NCI-H748 treated with DMSO at 0.1 percent for 48 hours (cell line): ENCODE data around the gene ZNF683.
"Not testable (repeated sequence)": the region's sequence is repeated elsewhere in the genome, so short reads cannot be mapped to it uniquely, and the experiment has no call there.

Source experiments
- DNase-seq: peaks from one replicate; lab custom pipeline; 2025; lab: John Stamatoyannopoulos, UW

Gene ZNF683

GRCh38 chr1:26385063-26385462, 12.5 kb upstream of the ZNF683 start:
- DNase-seq: not testable (repeated sequence)

- DNase-seq: no peak
Observed at GRCh38 chr1:26384076-26384475, 11.5 kb upstream of the ZNF683 start.

- no peak for DNase-seq
Observed at GRCh38 chr1:26378879-26379251, 6.3 kb upstream of the ZNF683 start.

GRCh38 chr1:26378088-26378878, 5.7 kb upstream of the ZNF683 start:
- DNase-seq: no peak

GRCh38 chr1:26376050-26376449, 3.5 kb upstream of the ZNF683 start:
- no peak for DNase-seq

- DNase-seq: no peak
Observed at GRCh38 chr1:26375081-26375480, 2.5 kb upstream of the ZNF683 start.

- not testable (repeated sequence) for DNase-seq
Observed at GRCh38 chr1:26374361-26374760, 1.8 kb upstream of the ZNF683 start.

- no peak for DNase-seq
Observed at GRCh38 chr1:26373789-26374188, 1.2 kb upstream of the ZNF683 start.

- DNase-seq: no peak
Observed at GRCh38 chr1:26373281-26373680, 731 bp upstream of the ZNF683 start.

GRCh38 chr1:26372039-26372438, 511 bp downstream of the ZNF683 start:
- DNase-seq: no peak

- DNase-seq: no peak
Observed at GRCh38 chr1:26370591-26371382, 1.8 kb downstream of the ZNF683 start.

- DNase-seq: no peak
Observed at GRCh38 chr1:26368486-26368885, 4.1 kb downstream of the ZNF683 start.

GRCh38 chr1:26368006-26368405, 4.5 kb downstream of the ZNF683 start:
- no peak for DNase-seq

GRCh38 chr1:26367441-26367840, 5.1 kb downstream of the ZNF683 start:
- DNase-seq: no peak

- no peak for DNase-seq
Observed at GRCh38 chr1:26364956-26365355, 7.6 kb downstream of the ZNF683 start.

- peak; percentile 36 for DNase-seq
Observed at GRCh38 chr1:26363549-26364448, 8.8 kb downstream of the ZNF683 start.

- DNase-seq: no peak
Observed at GRCh38 chr1:26362331-26362730, 10.2 kb downstream of the ZNF683 start.

GRCh38 chr1:26361605-26362122, 10.9 kb downstream of the ZNF683 start:
- DNase-seq: no peak

- DNase-seq: no peak
Observed at GRCh38 chr1:26360807-26361604, 11.5 kb downstream of the ZNF683 start.

GRCh38 chr1:26359981-26360806, 12.4 kb downstream of the ZNF683 start:
- no peak for DNase-seq
